ENCODE data around the gene NACA.
"Not testable (repeated sequence)": the region's sequence is repeated elsewhere in the genome, so short reads cannot be mapped to it uniquely, and the experiment has no call there.

NACA gene

DNA sequence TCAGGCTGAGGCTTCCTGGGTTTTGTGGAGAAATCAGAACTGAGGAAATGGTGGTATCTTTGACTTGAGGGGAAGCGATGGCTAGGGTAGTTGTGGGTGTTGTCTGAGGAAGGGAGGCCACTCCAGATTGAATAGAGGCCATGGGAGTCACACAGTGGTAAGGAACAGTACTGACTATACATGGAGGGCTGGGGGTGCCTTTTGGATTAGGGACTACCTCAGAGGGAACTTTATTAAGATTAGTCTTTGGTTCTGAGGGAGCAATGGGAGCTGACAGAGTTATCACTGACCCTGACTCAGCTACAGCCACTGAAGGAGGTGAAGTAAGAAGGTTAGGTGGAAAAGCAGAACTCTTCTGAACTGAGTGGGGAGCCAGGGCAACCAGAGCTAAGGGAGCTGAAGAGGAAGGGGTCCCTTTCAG lies 4.4 kb downstream of the NACA start:
- Mint-ChIP-seq H3K27ac (peak overlapping the region; percentile 68), H3K4me3 (peak overlapping the region; percentile 71 to 96), H3K4me1 (peaks cover 51 to 78% of the 10 kb centered on the region in 2 donors), H3K36me3 (peaks cover 64 to 79% of the 10 kb centered on the region in 2 donors), H3K27me3 (no peaks in the 10 kb centered on the region), H3K9me3 (no peaks in the 10 kb centered on the region)
- ATAC-seq (replicated peaks) (no peak), DNase-seq (no peak)

DNA sequence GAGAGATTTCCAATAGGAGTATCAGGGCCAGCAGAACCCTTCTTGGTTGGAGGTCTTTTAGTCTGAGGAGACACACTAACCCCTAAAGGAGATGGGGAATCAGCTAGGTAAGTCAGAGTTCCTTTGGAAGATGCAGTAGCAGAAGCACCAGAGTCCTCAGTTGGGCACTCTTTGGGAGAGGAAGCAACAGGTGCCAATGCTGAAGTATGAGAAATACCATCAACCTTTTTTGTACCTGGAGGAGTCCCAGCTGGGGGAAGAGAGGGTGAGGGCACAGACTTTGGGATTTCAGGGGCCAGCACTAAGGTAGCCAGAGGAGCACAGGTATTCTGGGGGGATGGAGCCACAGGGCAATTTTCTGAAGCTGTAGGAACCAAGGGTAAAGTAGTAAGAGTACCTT lies 6.0 kb downstream of the NACA start:
- ATAC-seq (replicated peaks) = no peak
- no peaks in the 10 kb centered on the region for H3K9me3 Mint-ChIP-seq
- no peak for DNase-seq

DNA sequence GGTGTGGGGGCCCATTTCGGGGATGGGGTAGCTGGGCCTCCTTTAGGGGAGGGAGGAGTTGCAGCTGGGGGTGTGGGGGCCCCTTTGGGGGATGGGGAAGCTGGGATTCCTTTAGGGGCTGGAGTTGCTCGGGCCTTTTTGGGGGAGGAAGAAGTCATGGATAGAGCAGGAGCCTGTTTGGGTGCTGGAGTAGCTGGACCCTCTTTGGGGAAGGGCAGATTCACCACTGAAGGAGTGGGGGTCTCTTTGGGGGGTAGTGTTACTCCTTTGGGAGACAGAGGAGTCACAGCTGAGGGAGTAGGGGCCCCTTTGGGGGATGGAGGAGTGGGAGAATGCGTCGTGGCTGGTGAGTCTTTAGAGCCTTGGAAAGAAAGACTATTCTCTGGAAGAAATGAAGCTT lies 6.5 kb downstream of the NACA start:
- no peak overlapping the region for H3K4me3 Mint-ChIP-seq
- no peak for ATAC-seq (replicated peaks)

More for the DNA sequence above, 6.0 kb downstream of the NACA start:
- Mint-ChIP-seq H3K4me1 (peaks cover 51 to 75% of the 10 kb centered on the region in 2 donors), H3K27ac (peak overlapping the region; percentile 68), H3K27me3 (no peaks in the 10 kb centered on the region), H3K36me3 (peaks cover 63 to 78% of the 10 kb centered on the region in 2 donors), H3K4me3 (peak overlapping the region in 1 of 2 donors; percentile 33)

DNA sequence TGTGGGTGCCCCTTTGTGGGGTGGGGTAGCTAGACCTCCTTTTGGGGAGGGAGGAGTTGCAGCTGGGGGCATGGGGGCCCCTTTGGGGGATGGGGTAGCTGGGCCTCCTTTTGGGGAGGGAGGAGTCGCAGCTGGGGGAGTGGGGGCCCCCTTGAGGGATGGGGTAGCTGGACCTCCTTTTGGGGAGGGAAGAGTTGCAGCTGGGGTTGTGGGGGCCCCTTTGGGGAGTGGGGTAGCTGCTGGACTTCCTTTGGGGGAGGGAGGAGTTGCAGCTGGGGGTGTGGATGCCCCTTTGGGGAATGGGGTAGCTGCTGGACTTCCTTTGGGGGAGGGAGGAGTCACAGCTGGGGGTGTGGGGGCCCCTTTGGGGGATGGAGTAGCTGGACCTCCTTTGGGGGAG lies 7.0 kb downstream of the NACA start:
- Mint-ChIP-seq H3K27ac (no peak overlapping the region), H3K36me3 (peaks cover 67 to 77% of the 10 kb centered on the region in 2 donors), H3K4me1 (peaks cover 51 to 66% of the 10 kb centered on the region in 2 donors), H3K27me3 (no peaks in the 10 kb centered on the region), H3K9me3 (no peaks in the 10 kb centered on the region), H3K4me3 (no peak overlapping the region)
- ATAC-seq (replicated peaks) (no peak), DNase-seq (no peak)

More for the DNA sequence above, 6.5 kb downstream of the NACA start:
- H3K27me3 Mint-ChIP-seq = no peaks in the 10 kb centered on the region
- H3K36me3 Mint-ChIP-seq = peaks cover 63 to 76% of the 10 kb centered on the region in 2 donors
- no peaks in the 10 kb centered on the region for H3K9me3 Mint-ChIP-seq
- H3K27ac Mint-ChIP-seq = peak overlapping the region; percentile 68
- H3K4me1 Mint-ChIP-seq = peaks cover 51 to 71% of the 10 kb centered on the region in 2 donors
- DNase-seq = no peak

DNA sequence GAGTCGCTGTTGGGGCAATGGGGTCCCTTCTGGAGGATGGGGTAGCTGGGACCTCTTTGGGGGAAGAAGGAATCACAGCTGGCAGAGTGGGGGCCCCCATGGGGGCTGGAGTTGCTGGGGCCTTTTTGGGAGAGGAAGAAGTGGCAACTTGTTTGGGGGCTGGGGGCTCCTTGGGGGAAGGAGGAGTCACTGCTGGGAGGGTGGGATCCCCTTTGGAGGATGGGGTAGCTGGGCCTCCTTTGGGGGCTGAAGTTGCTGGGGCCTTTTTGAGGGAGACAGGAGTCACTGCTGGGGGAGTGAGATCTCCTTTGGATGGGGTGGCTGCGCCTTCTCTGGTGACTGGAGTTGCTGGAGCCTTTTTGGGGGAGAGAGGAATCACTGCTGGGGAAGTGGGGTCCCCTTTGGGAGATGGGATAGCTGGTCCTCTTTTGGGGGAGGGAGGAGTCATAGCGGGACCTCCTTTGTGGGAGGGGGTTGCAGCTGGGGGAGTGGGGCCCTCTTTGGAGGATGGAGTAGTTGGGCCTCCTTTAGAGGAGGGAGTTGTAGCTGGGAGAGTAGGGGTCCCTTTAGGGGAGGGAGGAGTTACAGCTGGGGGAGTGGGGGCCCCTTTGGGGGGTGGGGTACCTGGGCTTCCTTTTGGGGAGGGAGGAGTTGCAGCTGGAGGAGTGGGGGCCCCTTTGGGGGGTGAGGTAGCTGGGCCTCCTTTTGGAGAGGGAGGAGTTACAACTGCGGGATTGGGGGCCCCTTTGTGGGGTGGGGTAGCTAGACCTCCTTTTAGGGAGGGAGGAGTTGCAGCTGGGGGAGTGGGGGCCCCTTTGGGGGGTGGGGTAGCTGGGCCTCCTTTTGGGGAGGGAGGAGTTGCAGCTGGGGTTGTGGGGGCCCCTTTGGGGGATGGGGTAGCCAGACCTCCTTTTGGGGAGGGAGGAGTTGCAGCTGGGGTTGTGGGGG lies 7.9 kb downstream of the NACA start:
- no peak for ATAC-seq (replicated peaks)
- H3K36me3 Mint-ChIP-seq = peaks cover 69 to 80% of the 10 kb centered on the region in 2 donors
- peak overlapping the region; percentile 15 to 22 for H3K4me3 Mint-ChIP-seq
- H3K4me1 Mint-ChIP-seq = peaks cover 51 to 59% of the 10 kb centered on the region in 2 donors
- no peaks in the 10 kb centered on the region for H3K9me3 Mint-ChIP-seq
- no peak for DNase-seq
- peak overlapping the region; percentile 89 for H3K27ac Mint-ChIP-seq
- no peaks in the 10 kb centered on the region for H3K27me3 Mint-ChIP-seq

DNA sequence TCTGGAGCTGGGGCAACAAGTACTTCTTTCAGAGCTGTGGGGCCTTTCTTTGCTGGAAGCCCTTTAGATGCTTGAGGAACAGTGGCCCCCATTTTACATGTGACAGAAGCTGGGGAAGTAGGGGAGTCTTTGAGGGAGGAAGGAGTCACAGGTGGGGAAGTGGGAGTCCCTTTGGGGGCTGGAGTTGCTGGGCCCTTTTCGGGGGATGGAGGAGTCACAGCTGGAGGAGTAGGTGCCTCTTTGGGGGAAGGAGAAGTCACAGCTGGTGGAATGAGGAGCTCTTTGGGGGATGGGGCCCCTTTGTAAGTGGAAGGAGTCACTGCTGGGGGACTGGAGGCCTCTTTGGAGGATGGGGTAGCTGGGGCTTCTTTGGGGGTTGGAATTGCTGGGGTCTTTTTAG lies 8.6 kb downstream of the NACA start:
- DNase-seq (no peak), ATAC-seq (replicated peaks) (no peak)
- Mint-ChIP-seq H3K4me1 (peaks cover 47 to 51% of the 10 kb centered on the region in 2 donors), H3K4me3 (peak overlapping the region; percentile 18 to 41), H3K9me3 (no peaks in the 10 kb centered on the region), H3K27me3 (no peaks in the 10 kb centered on the region), H3K36me3 (peaks cover 70 to 75% of the 10 kb centered on the region in 2 donors), H3K27ac (peak overlapping the region; percentile 89)

DNA sequence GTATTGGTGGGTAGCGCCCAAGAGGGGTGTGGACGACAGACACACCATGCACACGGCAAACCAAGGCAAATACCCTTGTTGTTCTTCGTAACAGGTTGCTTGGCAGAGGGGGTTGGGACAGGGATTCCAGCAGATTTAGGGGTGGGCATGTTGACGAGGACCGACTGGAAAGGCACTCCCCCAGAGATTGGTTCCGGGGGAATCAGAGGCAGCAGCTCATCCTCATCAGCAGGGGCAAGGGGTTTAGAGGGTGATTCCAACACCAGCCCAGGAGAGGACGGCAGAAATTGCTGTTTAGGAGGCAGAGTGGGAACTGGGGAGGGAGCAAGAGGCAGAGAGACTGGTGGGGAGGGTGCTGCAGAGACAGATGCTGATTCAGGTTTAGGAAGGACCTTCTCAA lies 9.3 kb downstream of the NACA start:
- ATAC-seq (replicated peaks) (no peak), DNase-seq (no peak)
- H3K36me3 Mint-ChIP-seq = peaks cover 71 to 75% of the 10 kb centered on the region in 2 donors
- H3K4me1 Mint-ChIP-seq = peaks cover 40 to 44% of the 10 kb centered on the region in 2 donors
- no peaks in the 10 kb centered on the region for H3K9me3 Mint-ChIP-seq
- H3K27ac Mint-ChIP-seq = peak overlapping the region; percentile 89
- peak overlapping the region in 1 of 2 donors; percentile 41 for H3K4me3 Mint-ChIP-seq
- no peaks in the 10 kb centered on the region for H3K27me3 Mint-ChIP-seq

DNA sequence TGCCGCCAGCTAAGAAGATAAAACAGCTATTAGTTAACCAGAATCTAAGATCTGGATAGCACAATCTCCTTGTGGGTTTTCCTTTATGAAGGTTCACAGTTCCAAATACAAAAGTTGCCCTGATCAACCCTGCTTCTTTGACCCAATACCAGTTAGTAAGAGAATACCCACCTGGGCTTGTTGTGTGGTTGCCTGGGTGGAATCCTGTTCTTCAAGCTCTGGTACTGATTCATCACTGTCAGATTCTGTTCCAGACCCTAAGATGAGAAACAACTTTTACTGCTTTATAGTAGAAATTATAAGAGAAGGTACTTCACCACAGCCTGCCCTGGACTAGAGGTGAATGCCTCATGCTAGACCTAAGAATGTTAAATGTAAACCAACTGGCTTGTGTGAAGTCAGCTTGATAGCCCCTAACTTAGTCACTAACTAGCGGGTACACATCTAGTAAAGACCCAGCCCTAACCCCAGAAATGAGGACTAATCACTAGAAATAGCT lies 10.6 kb downstream of the NACA start:
- Mint-ChIP-seq H3K36me3 (peaks cover 60 to 63% of the 10 kb centered on the region in 2 donors), H3K27ac (no peak overlapping the region), H3K27me3 (no peaks in the 10 kb centered on the region), H3K4me1 (peaks cover 27 to 31% of the 10 kb centered on the region in 2 donors), H3K9me3 (no peaks in the 10 kb centered on the region), H3K4me3 (no peak overlapping the region)
- ATAC-seq (replicated peaks) = no peak
- no peak for DNase-seq

DNA sequence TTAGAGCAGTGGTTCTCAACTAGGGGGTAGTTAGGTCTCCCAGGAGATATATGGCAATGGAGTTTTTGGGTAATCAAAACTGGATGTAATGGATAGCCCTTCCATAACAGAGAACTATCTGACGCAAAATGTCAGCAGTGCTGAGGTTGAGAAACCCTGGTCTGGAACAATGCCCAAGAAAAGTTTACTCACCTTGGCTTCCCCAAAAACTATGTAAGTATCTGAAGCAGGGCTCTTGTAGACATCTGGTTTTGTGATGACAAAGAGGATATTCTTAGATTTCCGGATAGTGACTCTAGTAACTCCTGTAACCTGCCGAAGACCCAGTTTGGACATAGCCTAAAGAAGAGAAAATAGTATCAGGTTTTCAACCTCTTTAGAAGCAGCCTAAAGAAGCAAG lies 11.8 kb downstream of the NACA start:
- Mint-ChIP-seq H3K4me3 (no peak overlapping the region), H3K9me3 (no peaks in the 10 kb centered on the region), H3K4me1 (peaks cover 17 to 20% of the 10 kb centered on the region in 2 donors), H3K36me3 (peaks cover 51 to 53% of the 10 kb centered on the region in 2 donors), H3K27me3 (no peaks in the 10 kb centered on the region), H3K27ac (no peak overlapping the region)
- no peak for DNase-seq
- ATAC-seq (replicated peaks) = no peak

DNA sequence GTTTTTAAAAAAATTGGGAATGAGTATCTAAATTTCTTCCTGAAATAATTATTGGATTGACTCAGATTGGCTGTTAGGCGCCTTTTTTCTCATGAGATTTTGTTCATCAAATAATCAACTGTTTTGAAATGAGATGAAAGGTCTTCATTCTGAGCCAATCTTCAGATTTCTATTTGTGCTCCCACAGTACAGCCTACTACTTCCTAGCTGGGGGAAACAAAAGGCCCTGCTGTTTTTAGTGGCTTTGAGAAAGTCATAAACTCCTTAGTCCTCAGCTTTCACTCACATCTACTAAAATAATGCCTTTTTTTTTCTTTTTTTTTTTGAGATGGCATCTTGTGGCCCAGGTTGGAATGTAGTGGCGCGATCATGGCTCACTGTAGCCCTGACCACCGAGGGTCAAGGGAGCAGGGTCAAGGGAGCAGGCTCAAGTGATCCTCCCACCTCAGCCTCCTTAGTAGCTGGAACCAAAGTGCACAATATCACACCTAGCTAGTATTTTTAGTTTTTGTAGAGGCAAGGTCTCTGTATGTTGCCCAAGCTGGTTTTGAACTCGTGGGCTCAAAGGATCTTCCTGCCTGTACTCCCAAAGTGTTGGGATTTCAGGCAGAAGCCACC lies 15.2 kb downstream of the NACA start:
- DNase-seq = no peak
- no peaks in the 10 kb centered on the region for H3K9me3 Mint-ChIP-seq
- H3K4me3 Mint-ChIP-seq = no peak overlapping the region
- H3K36me3 Mint-ChIP-seq = peaks cover 29 to 31% of the 10 kb centered on the region in 2 donors
- H3K27ac Mint-ChIP-seq = peak overlapping the region; percentile 25
- no peaks in the 10 kb centered on the region for H3K27me3 Mint-ChIP-seq
- H3K4me1 Mint-ChIP-seq = no peaks in the 10 kb centered on the region
- peak in 1 of 2 donors; percentile 36 for ATAC-seq (replicated peaks)

DNA sequence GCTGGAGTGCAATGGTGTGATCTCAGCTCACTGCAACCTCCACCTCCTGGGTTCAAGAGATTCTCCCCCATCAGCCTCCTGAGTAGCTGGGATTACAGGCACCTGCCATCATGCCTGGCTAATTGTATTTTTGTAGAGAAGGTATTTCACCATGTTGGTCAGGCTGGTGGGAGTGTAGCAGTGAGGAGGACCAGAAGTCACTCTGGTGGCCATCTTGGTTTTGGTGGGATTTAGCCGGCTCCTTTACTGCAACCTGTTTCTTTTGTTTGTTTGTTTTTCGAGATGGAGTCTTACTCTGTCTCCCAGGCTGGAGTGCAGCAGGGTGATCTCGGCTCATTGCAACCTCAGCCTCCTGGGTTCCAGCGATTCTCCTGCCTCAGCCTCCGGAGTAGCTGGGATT lies 20.6 kb downstream of the NACA start:
- H3K9me3 Mint-ChIP-seq; H3K27me3 Mint-ChIP-seq; H3K4me3 Mint-ChIP-seq; H3K4me1 Mint-ChIP-seq; H3K27ac Mint-ChIP-seq; H3K36me3 Mint-ChIP-seq; DNase-seq; ATAC-seq (replicated peaks): not testable (repeated sequence)

DNA sequence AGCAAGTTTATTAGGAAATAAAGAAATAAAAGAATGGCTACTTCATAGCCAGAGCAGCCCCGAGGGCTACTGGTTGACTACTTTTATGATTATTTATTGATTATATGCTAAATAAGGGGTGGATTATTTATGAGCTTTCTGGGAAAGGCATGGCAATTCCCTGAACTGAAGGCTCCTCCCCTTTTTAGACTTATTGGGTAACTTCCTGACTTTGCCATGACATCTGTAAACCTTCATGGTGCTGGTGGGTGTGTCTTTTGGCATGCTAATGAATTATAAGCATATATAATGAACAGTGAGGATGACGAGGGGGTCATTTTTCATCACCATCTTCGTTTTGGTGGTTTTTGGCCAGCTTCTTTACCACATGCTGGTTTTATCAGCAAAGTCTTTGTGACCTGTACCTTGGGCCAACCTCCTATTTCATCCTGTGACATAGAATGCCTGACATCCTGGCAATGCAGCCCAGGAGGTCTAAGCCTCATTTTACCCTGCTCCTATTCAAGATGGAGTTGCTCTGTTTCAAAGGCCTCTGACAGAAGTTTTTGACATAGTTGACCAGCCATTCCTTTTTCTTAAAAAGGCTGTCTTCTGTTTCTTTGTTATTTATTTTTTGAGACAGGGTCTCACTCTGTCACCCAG lies 26.0 kb downstream of the NACA start:
- Mint-ChIP-seq H3K4me3 (no peak overlapping the region), H3K36me3 (no peaks in the 10 kb centered on the region), H3K9me3 (no peaks in the 10 kb centered on the region), H3K4me1 (peaks cover 0 to 8% of the 10 kb centered on the region in 2 donors), H3K27ac (no peak overlapping the region), H3K27me3 (no peaks in the 10 kb centered on the region)
- no peak for DNase-seq
- no peak for ATAC-seq (replicated peaks)

DNA sequence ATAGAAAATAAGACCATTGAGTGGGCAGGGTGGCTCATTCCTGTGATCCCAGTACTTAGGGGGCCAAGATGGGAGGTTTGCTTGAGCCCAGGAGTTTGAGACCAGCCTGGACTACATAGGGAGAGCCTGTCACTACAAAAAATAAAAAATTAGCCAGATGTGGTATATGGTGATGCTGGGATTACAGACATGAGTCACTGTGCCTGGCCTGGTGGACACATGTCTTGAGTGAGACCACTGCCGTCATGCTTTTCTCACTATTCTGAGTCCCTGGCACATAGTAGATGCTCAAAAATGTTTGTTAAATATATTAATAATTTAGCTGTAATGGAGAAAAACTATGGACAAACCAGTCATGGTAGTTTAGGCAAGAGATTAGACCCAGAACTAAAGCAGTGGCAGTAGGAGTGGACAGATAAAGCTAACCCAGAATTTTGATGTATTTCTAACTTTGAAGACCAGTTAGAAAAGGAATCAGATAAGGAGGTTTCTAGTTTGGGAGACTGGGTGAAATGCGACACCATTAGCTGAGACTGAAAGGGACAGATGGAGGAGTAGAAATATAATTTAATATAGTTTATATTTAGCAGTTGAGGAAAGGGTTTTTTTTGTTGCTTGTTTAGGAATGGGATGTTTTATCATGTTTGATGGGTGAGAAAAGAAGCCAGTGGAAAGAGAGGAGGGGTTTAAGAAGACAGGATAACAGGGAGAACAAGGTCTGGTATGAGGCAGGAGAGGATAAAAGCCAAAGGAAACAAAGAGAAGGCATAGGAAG lies 29.6 kb downstream of the NACA start:
- no peaks in the 10 kb centered on the region for H3K36me3 Mint-ChIP-seq
- ATAC-seq (replicated peaks) = no peak
- H3K27ac Mint-ChIP-seq = no peak overlapping the region
- DNase-seq = no peak
- H3K4me1 Mint-ChIP-seq = peaks cover 0 to 3% of the 10 kb centered on the region in 2 donors
- H3K4me3 Mint-ChIP-seq = no peak overlapping the region
- H3K27me3 Mint-ChIP-seq = no peaks in the 10 kb centered on the region
- H3K9me3 Mint-ChIP-seq = no peaks in the 10 kb centered on the region
